Measurements from ENCODE around the gene TBC1D17.

DNA sequence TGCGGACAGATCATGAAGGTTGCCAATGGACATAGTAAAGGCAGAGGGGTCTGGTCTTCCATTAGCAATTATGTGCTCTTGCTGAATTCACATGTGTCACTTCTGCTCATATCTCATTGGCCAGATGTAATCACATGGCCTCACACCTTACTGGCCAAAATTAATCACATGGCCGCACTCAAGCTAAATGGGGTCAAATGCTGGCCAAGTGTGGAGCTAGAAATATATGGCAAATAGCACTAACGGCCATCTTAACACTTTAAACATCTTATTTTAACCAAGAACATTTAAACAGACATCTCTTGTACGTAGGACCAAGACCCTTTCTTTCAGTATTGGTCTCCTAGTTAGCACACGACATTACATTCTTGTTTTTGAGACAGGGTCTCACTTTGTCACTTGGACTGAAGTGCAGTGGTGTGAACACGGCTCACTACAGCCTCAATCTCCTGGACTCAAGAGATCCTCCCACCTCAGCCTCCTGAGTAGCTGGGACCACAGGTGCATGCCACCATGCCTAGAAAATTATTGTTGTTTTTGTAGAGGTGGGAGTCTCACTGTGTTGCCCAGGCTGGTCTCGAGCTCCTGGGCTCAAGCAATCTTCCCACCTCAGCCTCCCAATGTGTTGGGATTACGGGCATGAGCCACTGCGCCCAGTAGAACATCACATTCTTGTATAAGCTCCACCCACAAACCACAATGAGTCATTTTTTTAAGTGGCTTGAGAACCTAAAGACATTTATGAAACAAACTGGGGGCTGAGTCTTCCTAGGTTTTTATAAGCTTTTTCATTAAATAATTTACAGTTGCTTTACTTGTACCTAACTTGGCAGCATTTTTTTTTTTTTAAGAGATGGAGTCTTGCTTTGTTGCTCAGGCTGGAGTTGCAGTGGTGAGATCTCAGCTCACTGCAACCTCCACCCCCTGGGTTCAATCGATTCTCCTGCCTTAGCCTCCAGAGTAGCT is 29.5 kb upstream of the TBC1D17 start:
- TF ChIP-seq, protein P1, sequence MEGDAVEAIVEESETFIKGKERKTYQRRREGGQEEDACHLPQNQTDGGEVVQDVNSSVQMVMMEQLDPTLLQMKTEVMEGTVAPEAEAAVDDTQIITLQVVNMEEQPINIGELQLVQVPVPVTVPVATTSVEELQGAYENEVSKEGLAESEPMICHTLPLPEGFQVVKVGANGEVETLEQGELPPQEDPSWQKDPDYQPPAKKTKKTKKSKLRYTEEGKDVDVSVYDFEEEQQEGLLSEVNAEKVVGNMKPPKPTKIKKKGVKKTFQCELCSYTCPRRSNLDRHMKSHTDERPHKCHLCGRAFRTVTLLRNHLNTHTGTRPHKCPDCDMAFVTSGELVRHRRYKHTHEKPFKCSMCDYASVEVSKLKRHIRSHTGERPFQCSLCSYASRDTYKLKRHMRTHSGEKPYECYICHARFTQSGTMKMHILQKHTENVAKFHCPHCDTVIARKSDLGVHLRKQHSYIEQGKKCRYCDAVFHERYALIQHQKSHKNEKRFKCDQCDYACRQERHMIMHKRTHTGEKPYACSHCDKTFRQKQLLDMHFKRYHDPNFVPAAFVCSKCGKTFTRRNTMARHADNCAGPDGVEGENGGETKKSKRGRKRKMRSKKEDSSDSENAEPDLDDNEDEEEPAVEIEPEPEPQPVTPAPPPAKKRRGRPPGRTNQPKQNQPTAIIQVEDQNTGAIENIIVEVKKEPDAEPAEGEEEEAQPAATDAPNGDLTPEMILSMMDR (conservative IDR thresholded peaks at IDR 0.05) = no peak
- no peak for TF ChIP-seq EZH2 (IDR thresholded peaks at IDR 0.05; ENCODE audit: low read depth)
